HG03432 (cell line): ENCODE data around the gene LRBA.
"Not testable (repeated sequence)": the region's sequence is repeated elsewhere in the genome, so short reads cannot be mapped to it uniquely, and the experiment has no call there.

Source experiments
- ATAC-seq: cut with Tn5 transposase; IDR thresholded peaks from one replicate; pipeline ENCODE4 v1.9.1; 2021; ENCODE audit warnings: mild to moderate bottlenecking, moderate library complexity; ENCODE audit not compliant: unreplicated experiment

Gene LRBA

DNA sequence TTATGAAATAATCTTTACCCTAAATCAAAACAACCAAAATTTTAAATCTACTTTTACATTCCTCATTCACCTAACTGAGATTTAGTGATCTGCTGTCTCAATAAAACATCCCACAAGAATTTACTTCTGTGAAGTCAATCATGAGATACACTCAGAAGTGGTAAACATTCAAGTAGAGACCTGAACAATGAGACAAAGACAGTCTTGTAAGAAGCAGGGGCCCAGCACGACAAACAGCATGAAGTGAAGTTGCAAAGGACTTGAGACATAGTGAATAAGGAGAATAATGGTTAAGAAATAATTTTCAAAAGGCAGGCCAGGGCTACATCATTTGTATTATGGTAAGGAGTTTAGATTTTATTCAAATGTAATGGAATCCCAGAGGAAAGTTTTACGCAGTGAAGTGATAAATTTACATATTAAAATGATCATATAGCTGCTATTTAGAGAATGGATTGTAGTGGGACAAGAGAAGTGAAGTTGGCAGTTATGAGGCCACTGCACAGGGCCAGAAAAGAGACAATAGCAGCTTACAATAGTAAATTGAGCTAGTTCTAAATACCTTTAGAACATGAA is 331.2 kb downstream of the LRBA start:
- ATAC-seq = no peak

DNA sequence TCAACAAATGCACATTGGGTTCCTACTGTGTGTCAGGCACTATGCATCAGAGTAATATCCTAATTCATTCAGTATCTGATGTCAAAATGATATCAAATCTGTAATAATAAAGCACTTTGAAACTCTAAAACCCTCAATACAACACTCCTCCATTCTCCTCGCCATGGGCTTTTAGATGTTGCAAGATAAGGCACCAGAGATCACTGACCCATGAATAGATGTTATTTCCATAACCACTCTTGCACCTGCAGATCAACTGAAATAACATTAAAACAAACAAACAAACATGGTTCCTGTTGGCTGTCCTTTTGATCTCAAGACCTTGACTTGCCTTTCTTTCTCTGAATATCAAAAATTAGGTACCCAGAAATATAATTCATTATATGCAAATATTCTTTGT is 333.0 kb downstream of the LRBA start:
- ATAC-seq = no peak

DNA sequence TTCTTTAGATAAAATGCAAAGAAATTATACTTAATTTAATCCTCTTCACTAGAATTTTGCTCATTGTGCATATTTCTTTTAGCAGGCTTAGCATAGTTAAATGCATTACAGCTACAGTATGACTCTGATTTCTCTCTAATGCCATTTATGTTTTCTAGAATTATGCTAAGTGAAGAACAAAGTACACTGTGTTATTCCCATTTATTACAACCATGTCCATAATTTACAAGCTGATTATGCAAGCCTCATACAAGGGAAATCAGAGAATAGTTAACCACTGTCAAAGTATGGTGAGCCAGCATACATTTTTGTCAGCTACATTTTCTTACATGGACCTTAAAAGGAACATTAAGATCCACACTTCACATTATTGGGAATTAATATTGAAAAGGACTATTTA is 334.0 kb downstream of the LRBA start:
- ATAC-seq = no peak

DNA sequence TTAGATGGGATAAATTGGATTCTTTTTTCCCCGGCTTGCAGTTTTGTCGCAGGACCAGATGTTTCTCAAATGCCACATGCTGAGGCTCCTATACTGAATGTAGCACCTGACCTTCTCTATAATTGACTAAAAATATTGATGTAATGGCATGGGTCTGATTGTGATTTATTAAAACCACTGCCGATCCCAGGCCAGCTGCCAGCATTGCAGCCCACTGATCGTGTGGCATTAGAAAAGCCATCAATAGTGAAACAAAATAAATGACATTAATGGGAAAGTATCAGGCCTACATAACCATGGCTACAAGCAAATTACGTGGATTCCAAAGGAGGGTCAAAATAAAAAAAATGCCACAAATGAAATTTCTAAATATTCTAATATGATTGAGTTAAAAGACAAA is 334.4 kb downstream of the LRBA start:
- no peak for ATAC-seq

DNA sequence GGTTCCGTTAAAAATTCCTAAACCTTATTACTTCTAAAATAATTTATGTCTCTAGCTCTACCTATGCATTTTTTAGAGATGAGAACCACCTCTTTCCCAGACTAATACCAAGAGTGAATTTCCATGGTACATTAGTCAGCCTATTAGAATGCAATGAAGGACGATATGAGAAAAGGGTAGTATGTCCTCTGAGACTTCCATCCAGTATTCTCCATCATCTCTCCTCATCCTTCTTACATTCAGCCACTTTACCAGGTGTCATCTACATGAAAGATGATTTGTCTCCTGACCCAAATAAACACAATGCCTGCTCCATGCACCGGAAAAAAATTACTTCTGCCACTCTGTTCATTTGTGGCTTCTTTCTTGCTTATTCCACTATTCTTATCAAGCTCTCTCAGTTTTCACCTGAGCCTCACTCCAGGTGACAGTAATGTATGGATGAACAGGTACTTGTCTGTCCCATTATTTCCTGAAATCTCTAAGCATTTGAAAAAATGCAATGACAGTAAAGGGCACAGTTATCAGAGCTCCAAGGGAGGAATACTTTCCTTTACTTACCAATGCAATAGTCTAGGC is 335.2 kb downstream of the LRBA start:
- ATAC-seq = no peak

DNA sequence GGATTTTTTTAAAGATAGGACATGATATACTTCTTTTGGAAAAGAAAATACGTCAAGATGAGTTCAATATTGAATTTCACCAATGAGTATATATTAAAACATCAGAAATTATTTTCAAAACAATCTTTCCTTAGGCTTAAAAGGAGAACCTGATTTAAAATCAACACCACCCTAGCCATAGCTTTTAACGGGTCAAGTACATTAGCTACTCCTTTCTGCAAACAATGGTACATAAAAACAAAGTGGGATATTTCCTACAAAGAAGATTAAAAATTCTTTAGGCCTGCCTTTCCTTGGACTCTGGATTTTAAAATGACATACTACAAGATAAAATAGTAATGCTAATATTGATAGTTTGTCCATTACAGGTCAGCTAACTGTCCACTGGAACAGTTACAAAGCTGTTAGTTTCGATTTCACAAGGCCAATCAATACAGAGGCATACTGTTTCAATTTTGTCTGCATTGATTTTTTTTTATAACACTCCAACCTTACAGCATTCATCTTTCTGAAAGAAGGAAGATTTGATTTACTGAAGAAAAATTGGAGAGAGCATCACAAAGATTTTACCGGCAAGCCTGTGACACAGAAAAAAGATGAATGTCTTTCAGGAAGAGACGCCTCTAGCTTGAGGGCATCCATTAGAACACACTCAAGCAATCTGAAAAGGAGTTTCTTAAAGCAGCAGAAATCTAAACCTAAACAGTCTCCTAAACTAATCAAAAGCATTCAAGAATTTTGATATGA is 335.9 kb downstream of the LRBA start:
- ATAC-seq = no peak

DNA sequence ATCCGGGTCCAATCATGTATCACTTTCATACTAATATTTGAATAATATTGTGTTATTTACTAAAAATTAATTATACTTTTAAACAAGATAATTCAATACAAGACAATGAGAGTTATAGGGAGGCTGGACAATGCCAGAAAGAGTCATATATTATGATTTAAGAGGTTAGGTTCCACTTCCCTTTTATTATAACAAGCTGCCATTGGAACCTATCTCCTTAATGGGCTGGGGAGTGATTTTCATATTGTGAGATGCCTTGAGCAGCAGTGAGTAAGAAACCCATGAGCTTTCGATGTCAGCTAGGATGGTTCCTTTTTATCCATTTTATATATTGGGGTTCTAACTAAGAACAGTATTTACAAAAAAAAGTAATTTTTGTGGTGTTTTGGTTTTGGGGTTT is 341.3 kb downstream of the LRBA start:
- ATAC-seq = no peak

DNA sequence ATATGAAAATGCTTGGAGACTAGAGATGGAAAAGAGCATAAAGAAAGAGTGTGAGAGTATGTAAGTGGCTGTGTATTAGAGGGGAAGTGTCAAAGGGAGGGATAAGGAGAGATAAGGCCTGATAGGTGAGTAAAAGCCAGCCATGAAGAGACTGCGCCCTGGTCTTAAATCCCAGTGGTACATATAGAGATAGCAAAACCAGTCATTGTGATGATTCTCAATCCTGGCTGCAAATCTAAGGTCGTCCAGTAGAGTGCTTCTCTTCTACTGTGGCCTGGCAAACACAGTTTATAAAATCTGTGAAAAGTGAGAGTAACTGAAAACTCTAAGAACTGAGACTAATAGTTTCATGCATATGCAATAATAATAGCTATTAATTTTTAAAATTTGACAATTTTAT is 346.3 kb downstream of the LRBA start:
- ATAC-seq = no peak

DNA sequence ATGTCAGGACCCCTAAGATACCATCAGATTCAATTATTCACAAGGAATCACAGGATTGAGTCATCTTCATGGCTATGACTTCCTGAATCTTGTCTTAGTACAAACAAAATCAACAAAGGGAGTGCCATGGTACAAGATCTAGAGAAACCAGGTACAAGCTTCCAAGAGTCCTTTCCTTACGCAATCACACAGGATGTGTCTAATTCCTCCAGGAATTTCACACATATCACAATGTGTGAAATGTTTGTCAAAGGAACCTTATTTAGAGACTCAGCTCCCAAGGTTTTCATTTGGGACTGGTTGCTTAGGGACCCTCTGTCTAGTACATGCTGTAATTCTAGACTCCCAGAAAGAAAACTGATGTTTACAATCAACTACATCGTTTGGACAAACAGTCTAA is 350.1 kb downstream of the LRBA start:
- ATAC-seq = no peak

DNA sequence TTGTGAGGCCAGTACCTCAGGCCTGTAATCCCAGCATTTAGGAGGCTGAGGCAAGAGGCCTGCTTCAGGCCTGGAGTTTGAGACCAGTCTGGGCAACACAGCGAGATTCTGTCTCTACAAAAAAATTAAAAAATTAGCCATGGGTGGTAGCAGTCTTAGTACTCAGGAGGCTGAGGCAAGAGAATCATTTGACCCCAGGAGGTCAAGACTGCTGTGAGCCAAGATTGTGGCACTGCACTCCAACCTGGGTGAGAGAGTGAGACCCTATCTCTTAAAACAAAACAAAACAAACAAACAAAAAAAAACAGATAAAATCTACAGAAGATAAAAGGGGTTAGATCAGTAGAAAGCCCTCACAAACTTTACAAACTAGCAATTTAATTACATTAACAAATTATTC is 352.4 kb downstream of the LRBA start:
- ATAC-seq = no peak

DNA sequence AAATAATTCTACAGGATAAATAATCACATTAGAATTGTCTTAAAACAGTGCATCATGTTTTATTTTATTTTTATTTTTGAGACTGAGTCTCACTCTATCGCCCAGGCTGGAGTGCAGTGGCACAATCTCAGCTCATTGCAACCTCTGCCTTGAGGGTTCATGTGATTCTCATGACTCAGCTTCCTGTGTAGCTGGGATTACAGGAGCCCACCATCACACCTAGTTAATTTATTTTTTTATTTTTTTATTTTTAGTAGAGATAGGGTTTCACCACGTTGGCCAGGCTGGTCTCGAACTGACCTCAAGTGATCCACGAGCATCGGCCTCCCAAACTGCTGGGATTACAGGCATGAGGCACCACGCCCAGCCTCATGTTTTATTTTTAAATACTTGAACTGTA is 353.5 kb downstream of the LRBA start:
- not testable (repeated sequence) for ATAC-seq

DNA sequence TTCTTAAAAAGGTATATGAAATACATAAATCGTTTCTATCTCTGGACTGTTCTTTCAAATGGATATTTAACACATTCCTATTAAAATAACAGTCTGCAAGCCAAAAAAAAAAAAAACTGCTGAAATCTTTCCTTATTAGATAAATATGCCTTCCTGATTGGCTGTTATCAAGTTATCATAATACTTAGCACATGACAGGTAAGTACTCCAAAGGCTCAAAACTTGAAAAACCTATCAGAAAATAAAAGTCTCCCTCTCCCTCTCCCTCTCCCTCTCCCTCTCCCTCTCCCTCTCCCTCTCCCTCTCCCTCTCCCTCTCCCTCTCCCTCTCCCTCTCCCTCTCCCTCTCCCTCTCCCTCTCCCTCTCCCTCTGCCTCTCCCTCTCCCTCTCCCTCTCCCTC is 356.8 kb downstream of the LRBA start:
- not testable (repeated sequence) for ATAC-seq

DNA sequence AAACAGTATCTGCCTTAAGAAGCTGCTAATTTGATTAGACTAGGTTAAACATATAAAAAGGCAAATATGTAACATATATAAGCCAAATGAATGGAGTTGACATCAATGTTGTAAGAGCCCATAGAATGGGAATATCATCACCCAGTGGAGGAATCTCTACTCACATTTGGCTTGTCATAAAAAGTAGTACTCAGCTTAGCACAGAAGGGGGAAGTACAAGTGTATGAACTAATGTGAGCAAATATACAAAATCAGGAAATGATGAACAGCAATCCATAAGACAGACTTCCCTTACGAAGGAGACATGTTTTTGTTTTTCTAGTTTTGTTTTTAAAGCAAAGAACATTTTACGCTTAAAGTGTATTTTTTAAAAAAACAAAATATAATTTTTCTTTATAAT is 358.2 kb downstream of the LRBA start:
- ATAC-seq = no peak

DNA sequence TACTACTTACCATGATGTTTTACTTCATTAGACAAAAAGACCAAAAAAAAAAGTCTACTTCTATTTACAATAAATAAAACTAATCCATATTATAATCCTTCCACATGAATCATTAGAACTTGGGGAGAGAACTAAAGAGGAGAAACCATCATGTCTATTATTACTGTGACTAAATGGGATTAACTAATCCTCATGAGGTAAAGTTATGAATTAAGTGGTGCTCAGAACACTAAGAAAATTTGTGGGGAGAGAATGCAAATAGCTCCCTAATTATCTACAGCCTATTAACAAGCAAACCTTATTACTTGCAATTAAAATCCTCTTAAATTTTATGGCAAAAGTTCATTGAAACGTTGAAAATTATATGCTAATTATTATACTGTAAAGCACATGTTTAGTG is 364.3 kb downstream of the LRBA start:
- ATAC-seq = no peak

DNA sequence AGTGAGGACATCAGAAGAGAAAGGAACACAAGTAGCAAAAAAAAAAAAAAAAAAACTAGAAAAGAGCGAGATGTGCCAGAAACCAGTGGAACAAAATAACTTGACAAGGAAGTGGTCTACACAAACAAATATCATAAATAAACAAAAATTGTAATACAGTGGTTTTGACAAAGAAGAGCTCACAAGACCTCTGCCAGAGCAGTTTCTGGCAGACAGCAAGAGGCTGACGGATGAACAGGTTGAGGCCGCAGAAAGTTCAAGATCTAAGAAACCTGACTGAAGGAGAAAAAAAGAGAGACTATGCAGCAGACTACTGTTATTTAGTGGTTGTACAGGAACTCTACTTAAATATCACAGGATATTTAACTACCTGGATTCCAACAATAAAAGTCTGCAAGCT is 367.0 kb downstream of the LRBA start:
- ATAC-seq = no peak

DNA sequence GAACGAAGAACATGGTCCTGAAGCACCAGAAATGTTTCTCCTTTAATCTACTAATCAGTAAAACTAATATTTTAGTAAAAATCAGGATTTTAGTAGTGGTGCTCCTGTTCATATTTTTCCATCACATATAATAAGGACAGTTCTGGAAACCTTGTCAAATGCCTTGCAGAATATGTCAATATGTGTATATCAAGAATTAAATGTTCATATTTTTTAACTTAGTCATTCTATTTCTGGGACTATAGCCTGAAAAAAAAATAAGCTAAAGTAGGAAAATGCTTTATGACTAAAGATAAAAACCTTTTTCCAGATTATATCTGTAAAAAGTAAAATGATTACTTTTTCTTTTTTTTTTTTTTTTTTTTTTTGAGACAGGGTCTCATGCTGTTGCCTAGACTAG is 368.1 kb downstream of the LRBA start:
- no peak for ATAC-seq

DNA sequence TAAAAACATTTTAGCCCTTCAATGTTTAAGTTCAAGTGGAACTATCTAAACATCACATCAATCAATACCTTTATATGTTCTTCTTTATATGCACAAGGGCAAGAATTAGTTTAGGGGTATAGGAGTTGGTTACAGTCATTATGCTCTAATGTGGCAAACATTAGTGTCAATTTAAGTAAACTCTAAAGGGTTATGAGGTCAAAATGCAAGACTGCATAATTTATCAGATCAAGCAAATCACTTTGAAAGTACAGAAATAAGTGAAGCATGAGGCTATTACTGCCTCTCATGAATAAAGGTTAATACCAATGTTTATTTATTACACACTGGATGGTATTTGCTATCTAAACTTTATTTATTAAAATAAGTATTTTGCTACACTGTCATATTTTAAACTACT is 373.5 kb downstream of the LRBA start:
- ATAC-seq = no peak

DNA sequence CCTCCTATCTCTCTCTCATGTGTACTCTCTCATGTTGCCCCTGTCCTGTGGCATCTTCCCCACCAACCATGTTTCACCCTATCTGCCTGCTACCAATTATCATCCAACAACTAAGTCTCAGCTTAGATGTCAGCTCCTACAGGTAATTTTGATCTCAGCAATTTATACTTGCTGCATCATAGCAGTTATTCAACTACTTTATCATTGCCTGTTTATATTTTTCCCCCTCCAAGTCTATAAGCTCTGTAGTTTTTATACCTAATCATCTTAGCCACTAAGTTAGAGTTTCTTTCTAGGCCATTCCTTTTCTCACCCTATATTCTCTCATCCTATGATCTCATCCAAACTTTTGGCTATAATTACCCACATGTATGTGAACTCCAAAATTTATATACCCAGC is 382.4 kb downstream of the LRBA start:
- ATAC-seq = no peak

DNA sequence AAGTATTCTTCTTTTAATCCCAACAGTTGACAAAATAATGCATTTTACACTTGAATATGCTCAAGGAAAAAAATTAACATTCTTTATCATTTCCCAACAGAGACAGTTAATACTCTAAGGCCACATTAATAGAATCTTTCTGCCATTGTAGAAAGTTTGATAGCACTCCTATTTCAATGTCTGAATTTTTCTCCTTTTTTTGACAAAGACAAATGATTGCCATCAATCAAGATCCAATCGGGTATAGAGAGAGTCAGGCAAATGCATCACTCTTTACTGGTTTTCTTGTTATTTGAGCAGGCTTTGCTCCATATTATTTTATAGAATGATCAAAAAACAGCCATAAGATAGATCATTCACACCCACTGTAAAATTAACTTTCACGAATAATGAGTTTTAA is 387.0 kb downstream of the LRBA start:
- no peak for ATAC-seq

DNA sequence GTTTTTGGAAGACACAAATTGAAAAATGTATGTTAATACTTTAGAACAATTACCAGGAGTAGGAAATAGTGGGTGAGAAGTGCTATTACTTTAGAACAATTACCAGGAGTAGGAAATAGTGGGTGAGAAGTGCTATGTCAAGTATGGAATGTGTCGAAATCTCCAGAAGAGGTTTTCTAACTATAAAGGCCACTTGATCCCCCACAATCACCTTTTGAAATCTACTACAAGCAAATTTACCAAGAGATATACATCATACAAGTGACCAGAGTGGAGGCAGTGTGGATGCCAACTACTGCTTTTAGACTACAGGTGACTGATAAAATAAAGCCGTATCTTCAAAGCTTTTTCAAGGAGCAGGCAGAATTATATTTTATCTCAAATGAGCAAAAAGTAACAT is 390.1 kb downstream of the LRBA start:
- no peak for ATAC-seq

DNA sequence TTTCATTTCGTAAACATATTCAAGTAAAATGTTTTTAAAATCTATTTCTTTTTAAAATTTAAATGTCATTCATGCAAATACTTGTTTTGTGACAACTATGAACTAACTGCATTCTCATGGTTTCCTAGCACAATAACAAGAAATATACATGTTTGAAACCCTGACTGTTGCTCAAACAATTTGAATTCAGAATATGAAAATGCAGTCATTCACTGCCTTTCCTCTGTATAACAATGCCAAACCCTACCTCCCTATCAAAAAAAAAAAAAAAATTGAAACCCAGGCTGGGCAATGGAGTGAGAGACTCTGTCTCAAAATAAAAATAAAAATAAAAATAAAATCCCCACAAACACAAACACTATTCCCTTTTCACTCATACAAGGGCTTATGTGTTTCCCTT is 391.0 kb downstream of the LRBA start:
- ATAC-seq = no peak

DNA sequence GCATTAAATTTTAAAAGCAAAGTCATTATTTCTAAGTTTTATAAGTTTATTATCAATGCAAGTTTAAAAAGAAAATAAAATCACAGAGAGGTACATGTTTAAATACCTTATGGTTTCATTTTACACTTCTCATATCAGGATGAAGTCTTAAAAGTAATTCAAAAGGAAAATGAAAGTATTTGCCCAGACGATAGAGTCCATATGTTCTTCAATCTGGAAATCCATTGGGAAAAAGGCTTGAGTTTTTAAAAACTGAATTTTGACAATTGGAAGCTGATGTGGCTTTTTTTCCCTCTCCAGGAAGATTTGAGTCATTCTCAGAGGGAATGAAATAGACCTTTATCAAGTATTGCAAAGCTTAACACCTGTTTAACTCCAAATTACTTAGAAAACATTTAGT is 396.0 kb downstream of the LRBA start:
- peak; percentile 51 for ATAC-seq

DNA sequence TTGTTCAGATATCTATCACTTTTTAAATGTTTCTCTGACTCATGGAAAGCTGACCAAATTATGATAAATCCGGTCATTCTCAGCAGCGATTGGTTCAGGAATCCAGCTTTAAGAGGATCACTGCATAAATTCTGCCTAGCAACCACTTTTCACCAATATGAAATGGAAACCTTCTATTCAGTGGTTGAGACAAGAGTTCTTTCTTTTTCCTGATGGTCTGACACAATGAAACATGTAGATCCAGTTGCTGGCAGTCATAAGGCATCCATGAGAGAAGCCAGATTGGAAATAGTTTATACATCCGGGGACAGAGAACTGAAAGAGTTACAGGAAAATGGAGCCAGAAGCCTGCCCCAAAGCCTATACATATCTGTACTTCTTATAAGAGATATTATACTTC is 406.0 kb downstream of the LRBA start:
- no peak for ATAC-seq
